ENCODE measurements around the gene TMPRSS9.

DNA sequence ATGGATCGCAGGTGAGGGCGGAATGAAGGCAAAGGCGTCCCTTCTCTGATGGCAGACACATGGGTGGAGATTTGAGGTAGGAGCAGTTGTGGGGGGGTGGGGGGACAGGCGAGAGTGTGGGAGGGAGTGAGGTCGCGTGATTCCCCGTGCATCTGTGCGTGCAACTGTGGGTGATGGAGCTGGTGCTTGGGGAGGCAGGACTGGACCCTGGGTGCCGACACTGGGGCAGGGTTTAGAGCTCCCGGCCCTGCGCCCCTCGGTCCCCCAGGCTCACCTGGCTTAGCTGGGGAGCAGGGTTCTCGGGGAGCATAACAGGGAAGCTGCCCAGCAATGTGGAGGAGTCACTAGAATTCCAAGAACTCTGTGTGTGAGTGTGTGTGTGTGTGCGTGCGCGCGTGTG, 3.4 kb downstream of the TMPRSS9 start:
- TF ChIP-seq, protein P1, sequence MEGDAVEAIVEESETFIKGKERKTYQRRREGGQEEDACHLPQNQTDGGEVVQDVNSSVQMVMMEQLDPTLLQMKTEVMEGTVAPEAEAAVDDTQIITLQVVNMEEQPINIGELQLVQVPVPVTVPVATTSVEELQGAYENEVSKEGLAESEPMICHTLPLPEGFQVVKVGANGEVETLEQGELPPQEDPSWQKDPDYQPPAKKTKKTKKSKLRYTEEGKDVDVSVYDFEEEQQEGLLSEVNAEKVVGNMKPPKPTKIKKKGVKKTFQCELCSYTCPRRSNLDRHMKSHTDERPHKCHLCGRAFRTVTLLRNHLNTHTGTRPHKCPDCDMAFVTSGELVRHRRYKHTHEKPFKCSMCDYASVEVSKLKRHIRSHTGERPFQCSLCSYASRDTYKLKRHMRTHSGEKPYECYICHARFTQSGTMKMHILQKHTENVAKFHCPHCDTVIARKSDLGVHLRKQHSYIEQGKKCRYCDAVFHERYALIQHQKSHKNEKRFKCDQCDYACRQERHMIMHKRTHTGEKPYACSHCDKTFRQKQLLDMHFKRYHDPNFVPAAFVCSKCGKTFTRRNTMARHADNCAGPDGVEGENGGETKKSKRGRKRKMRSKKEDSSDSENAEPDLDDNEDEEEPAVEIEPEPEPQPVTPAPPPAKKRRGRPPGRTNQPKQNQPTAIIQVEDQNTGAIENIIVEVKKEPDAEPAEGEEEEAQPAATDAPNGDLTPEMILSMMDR (IDR thresholded peaks at IDR 0.05): no peak
- TF ChIP-seq POLR2A (IDR thresholded peaks at IDR 0.05): no peak
- TF ChIP-seq POLR2AphosphoS5 (IDR thresholded peaks at IDR 0.05): no peak
- TF ChIP-seq EP300 (IDR thresholded peaks at IDR 0.05): no peak
